ENCODE results near the gene NHLH1. TPM values are rescaled to one million over a fixed set of nuclear protein-coding genes. Genes with fewer than 3 reads are reported as not detected.

Gene NHLH1
- total and polyA plus RNA-seq, 10 of the 15 experiments (the other 5 are each of a cell fraction or from before 2014, with no cell fraction given), result 0.22 to 0.98 (median 0.43) TPM; not detected in 1

- H3K36me3 ChIP-seq (ENCODE audit: control insufficient read depth in 2 of 2, insufficient read depth in 2 of 2, low read length in 1 of 2), result peaks cover 2 to 4% of the 10 kb centered on the region in 2 experiments; a peak in 3 of 4 replicates
- intact Hi-C loops (cut with micrococcal nuclease; ENCODE audit: unreplicated experiment) (no loop called here), in situ Hi-C loops (cut with MboI) (no loop called here)
- RAD21 ChIA-PET (ENCODE audit: unreplicated experiment), result interaction anchor here (1.0 to 1.9 kb wide), 2 partner anchors 11 to 74 kb away, joined by 3 to 7 read pairs; no protein-coding TSS in a partner anchor
- SMC1A ChIA-PET (ENCODE audit: uncharacterized antibody, unreplicated experiment), result no interaction called here
- no peak for DNase-seq (ENCODE audit: low read depth, low spot score)
- no peak for ATAC-seq
- no peaks in the 10 kb centered on the region for H3K9me3 ChIP-seq (replicated peaks; ENCODE audit: control insufficient read depth, insufficient read depth, low read length)
- H3K4me3 ChIP-seq, result no peak overlapping the region
- H3K9ac ChIP-seq (ENCODE audit: control insufficient read depth, insufficient read depth, low read length), result no peak overlapping the region
- H3K4me1 ChIP-seq (ENCODE audit: control insufficient read depth, insufficient read depth, low read length), result no peaks in the 10 kb centered on the region
- BruUV-seq (replicated peaks), result no TSS peak
- no peaks in the 10 kb centered on the region for H3K27me3 ChIP-seq (replicated peaks in 1 of 2; ENCODE audit: control insufficient read depth in 2 of 2, insufficient read depth in 2 of 2, low read length in 1 of 2)
- 75% methylated on average over 1 of the region's 1 CpG for WGBS (ENCODE audit: insufficient coverage, insufficient replicate concordance, low lambda C conversion rate, missing lambda C conversion rate)
- no peak overlapping the region for H2AFZ ChIP-seq (ENCODE audit: control insufficient read depth, low read depth, low read length)
- no peaks in the 10 kb centered on the region for H3K79me2 ChIP-seq (ENCODE audit: control insufficient read depth, insufficient read depth, low read length)
- no peaks in the 10 kb centered on the region for H4K20me1 ChIP-seq (ENCODE audit: control insufficient read depth, insufficient read depth)
- H3K27ac ChIP-seq (ENCODE audit: control insufficient read depth, insufficient read depth), result no peak overlapping the region
- no peak for TF ChIP-seq ZBED1 (IDR thresholded peaks at IDR 0.05; ENCODE audit: borderline replicate concordance)
- no peak for TF ChIP-seq MTA2 (IDR thresholded peaks at IDR 0.05; ENCODE audit: low read depth)
- no peak for TF ChIP-seq MTA3 (IDR thresholded peaks at IDR 0.05; ENCODE audit: borderline replicate concordance, low read length)
- no peak for TF ChIP-seq NFYA (IDR thresholded peaks at IDR 0.05; ENCODE audit: borderline replicate concordance, low read depth, low read length)
- no peak for TF ChIP-seq TCF12 (IDR thresholded peaks at IDR 0.05; ENCODE audit: low read depth, low read length)
- no peak for TF ChIP-seq NFIC (IDR thresholded peaks at IDR 0.05; ENCODE audit: low read depth, low read length)
- TF ChIP-seq NFYB (IDR thresholded peaks at IDR 0.05; ENCODE audit: insufficient read depth, low read depth, low read length), result no peak
- TF ChIP-seq CREM (IDR thresholded peaks at IDR 0.05; ENCODE audit: low read depth), result no peak
- no peak for TF ChIP-seq EGR1 (IDR thresholded peaks at IDR 0.05; ENCODE audit: borderline replicate concordance in 1 of 2, low read depth in 2 of 2, low read length in 2 of 2)
- TF ChIP-seq ZNF274 (IDR thresholded peaks at IDR 0.05; ENCODE audit: insufficient read depth, insufficient read length), result no peak
- no peak for TF ChIP-seq BRCA1 (IDR thresholded peaks at IDR 0.05; ENCODE audit: low read depth, low read length)
- no peak for TF ChIP-seq PBX3 (IDR thresholded peaks at IDR 0.05; ENCODE audit: insufficient replicate concordance, low read depth, low read length)
- TF ChIP-seq ZBTB40 (IDR thresholded peaks at IDR 0.05; ENCODE audit: borderline replicate concordance), result no peak
- TF ChIP-seq MEF2B (IDR thresholded peaks at IDR 0.05; ENCODE audit: partially characterized antibody, poor library complexity, severe bottlenecking), result no peak
- no peak for TF ChIP-seq POLR2AphosphoS2 (IDR thresholded peaks at IDR 0.05; ENCODE audit: low read depth, low read length)
- no peak for TF ChIP-seq KLF5 (IDR thresholded peaks at IDR 0.05; ENCODE audit: partially characterized antibody)
- no peak for TF ChIP-seq POLR2AphosphoS5 (IDR thresholded peaks at IDR 0.05; ENCODE audit: low read length)
- TF ChIP-seq LARP7 (IDR thresholded peaks at IDR 0.05), result no peak
- H3K4me2 ChIP-seq (ENCODE audit: control insufficient read depth, insufficient read depth), result no peak overlapping the region
- POLR2A ChIA-PET, result no interaction called here
- CTCF ChIA-PET, result interaction anchor here (5.5 kb wide), 1 partner anchor 11 kb away, joined by 45 read pairs; no protein-coding TSS in a partner anchor
- no peak for FAIRE-seq
Measured at GRCh38 chr1:160365325-160365724, 1.5 kb upstream of the NHLH1 start.
